ENCODE measurements around the gene NANOS3. TPM values are rescaled to one million over a fixed set of nuclear protein-coding genes. Genes with fewer than 3 reads are reported as not detected.
A peak's percentile ranks its signal among the peaks of the same experiment; 100 is the strongest.

The NANOS3 gene
- total and polyA plus RNA-seq, 2 of the 13 experiments (the other 11 are each of a cell fraction or from before 2014, with no cell fraction given) = 0.21 TPM; not detected in 1

- TF ChIP-seq HINFP (CRISPR knock-in tag; IDR thresholded peaks at IDR 0.05; ENCODE audit: low read depth) (no peak), ZNF20 (CRISPR knock-in tag; IDR thresholded peaks at IDR 0.05) (no peak), ZNF180 (CRISPR knock-in tag; IDR thresholded peaks at IDR 0.05; ENCODE audit: borderline replicate concordance, low read depth) (no peak), ZSCAN12 (CRISPR knock-in tag; IDR thresholded peaks at IDR 0.05) (no peak), SAFB2 (CRISPR knock-in tag; IDR thresholded peaks at IDR 0.05; ENCODE audit: borderline replicate concordance, low read depth) (no peak), ZNF710 (CRISPR knock-in tag; IDR thresholded peaks at IDR 0.05; ENCODE audit: borderline replicate concordance) (no peak), HNF1B (CRISPR knock-in tag; IDR thresholded peaks at IDR 0.05) (0 out of 2 replicates have a peak, but pooled peaks have one; percentile 21), ZKSCAN8 (CRISPR knock-in tag; IDR thresholded peaks at IDR 0.05; ENCODE audit: borderline replicate concordance) (no peak), ZBTB1 (CRISPR knock-in tag; IDR thresholded peaks at IDR 0.05; ENCODE audit: borderline replicate concordance) (0 out of 2 replicates have a peak, but pooled peaks have one; percentile 13), REL (CRISPR knock-in tag; conservative IDR thresholded peaks at IDR 0.05) (0 out of 2 replicates have a peak, but pooled peaks have one; percentile 25), CAMTA2 (CRISPR knock-in tag; IDR thresholded peaks at IDR 0.05; ENCODE audit: borderline replicate concordance) (0 out of 2 replicates have a peak, but pooled peaks have one; percentile 20), ZNF790 (CRISPR knock-in tag; IDR thresholded peaks at IDR 0.05; ENCODE audit: borderline replicate concordance) (no peak), CBX1 (IDR thresholded peaks at IDR 0.05; ENCODE audit: low read depth) (no peak), ZNF615 (CRISPR knock-in tag; IDR thresholded peaks at IDR 0.05; ENCODE audit: borderline replicate concordance) (no peak), ZNF136 (CRISPR knock-in tag; IDR thresholded peaks at IDR 0.05; ENCODE audit: low read depth) (no peak), ZNF556 (CRISPR knock-in tag; IDR thresholded peaks at IDR 0.05; ENCODE audit: borderline replicate concordance) (no peak), PHF5A (CRISPR knock-in tag; IDR thresholded peaks at IDR 0.05; ENCODE audit: low read depth, unreplicated experiment) (no peak), SRSF1 (optimal IDR thresholded peaks at IDR 0.05; ENCODE audit: low read depth, low read length) (no peak), ZNF205 (CRISPR knock-in tag; IDR thresholded peaks at IDR 0.05) (no peak), PATZ1 (CRISPR knock-in tag; IDR thresholded peaks at IDR 0.05) (no peak; the same call in 1 of the 2 replicates), ZFP90 (CRISPR knock-in tag; IDR thresholded peaks at IDR 0.05; ENCODE audit: borderline replicate concordance) (no peak), ZC3H13 (CRISPR knock-in tag; IDR thresholded peaks at IDR 0.05) (no peak), HOXA9 (CRISPR knock-in tag; IDR thresholded peaks at IDR 0.05; ENCODE audit: borderline replicate concordance) (0 out of 2 replicates have a peak, but pooled peaks have one; percentile 7)
Measured at GRCh38 chr19:13906521-13906904, 29.6 kb downstream of the NANOS3 start (continued).

Data from HepG2 (cell line).